ENCODE data around the gene KNDC1. TPM values are rescaled to one million over a fixed set of nuclear protein-coding genes. Genes with fewer than 3 reads are reported as not detected.
"Not testable (repeated sequence)": the region's sequence is repeated elsewhere in the genome, so short reads cannot be mapped to it uniquely, and the experiment has no call there.

The KNDC1 gene
- total RNA-seq, 2 donors from 2014 or later, result 0.28 to 1.2 TPM

DNA sequence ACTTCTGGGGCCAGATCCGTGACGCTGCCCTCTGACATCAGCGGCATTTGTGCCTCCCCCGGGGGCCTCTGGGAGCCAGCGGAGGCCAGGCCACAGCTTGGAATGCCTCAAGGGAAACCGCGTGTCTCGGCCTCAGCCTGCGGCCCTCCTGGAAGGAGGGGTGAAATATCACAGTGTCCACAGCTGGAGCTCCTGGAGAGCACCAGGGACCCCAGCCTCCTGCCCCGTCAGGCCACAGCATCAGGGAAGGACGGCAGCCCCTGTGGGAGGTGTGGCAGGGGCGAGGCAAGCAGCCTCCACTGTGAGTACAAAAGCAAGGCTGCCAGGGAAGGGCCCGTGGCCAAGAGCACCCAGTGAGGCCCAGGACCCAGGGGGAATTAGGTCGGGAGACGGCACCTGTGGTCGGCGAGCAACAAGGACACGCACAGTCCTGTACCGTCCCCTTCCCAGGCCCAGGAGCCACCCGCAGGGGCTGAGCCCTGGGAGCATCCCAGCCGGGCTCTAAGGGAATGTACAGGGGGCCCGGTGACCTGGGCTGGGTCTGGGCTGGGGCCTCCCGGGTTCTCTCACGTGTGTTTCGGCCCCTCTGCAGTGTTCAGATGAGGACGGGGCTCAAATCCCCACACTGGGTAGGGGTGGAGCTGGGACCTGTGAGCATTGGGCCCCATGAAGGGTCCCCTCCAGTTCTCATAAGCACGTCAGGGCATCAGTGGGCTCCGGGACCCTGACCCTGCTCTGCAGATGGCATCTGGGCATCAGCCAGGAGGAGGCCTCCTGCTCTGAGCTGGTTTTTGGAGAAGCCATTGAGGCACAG is 18.7 kb upstream of the KNDC1 start:
- Mint-ChIP-seq H3K4me1 (ENCODE audit: low read depth) (peaks cover 9% of the 10 kb centered on the region), H3K9me3 (no peaks in the 10 kb centered on the region), H3K27me3 (ENCODE audit: low read depth) (peaks cover 18% of the 10 kb centered on the region), H3K4me3 (no peak overlapping the region), H3K36me3 (ENCODE audit: insufficient read depth in 2 of 2) (no peaks in the 10 kb centered on the region), H3K27ac (no peak overlapping the region)
- DNase-seq (no peak), ATAC-seq (replicated peaks in 1 of 2) (no peak)

DNA sequence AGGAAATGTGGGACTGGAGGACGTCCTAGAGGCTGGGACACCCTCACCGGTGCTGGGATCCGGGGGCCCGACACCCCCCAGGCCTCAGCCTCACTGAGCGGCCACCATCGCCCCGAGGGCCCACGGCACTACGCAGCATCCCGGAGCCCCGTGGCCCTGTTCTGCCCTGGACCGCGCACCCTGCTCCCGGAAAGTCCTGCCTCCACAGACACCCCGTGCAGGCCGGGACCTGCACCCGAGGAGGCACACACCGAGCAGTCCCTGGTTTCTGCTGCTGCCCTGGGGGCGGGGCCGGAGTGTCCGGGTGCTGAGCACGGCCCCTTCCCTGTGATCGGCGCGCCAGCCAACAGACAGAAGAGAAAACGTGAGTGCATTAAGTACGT is 18.1 kb upstream of the KNDC1 start:
- H3K4me3 Mint-ChIP-seq, result no peak overlapping the region
- no peak for ATAC-seq (replicated peaks in 1 of 2)
- no peaks in the 10 kb centered on the region for H3K9me3 Mint-ChIP-seq
- H3K36me3 Mint-ChIP-seq (ENCODE audit: insufficient read depth in 2 of 2), result no peaks in the 10 kb centered on the region
- H3K4me1 Mint-ChIP-seq (ENCODE audit: low read depth), result peaks cover 9% of the 10 kb centered on the region
- H3K27ac Mint-ChIP-seq, result no peak overlapping the region
- H3K27me3 Mint-ChIP-seq (ENCODE audit: low read depth), result peaks cover 24% of the 10 kb centered on the region
- DNase-seq, result no peak

DNA sequence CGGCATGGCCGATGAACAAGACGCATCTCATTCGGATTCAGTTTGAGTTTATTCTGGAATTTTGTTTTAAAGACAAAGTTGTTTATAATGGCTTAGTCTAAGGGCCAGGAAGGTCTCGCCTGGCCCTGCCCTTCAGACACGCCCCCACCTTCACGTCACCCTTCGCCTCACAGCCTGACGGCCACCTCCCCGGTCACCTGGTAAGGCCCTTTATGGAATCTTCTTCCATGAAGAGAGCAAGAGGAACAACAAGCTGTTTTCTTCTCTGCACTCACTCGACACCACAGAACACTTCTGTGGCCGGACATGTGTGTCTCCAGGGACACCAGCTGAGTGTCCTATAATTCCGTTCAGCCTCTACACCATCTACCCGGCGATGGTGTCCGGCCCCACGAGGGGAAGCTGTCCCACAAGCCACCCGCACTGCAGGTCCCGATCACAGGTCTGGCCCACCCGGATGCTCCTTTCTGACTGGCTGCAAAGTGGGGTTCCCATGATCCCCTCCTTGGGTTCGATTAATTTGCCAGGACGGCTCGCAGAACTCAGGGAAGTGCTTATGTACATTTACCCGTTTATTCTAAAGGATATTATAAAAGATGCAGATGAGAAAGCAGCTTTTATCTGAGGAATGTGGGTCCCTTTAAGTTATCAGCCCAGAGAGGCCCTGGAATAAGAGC is 17.4 kb upstream of the KNDC1 start:
- peaks cover 3 to 4% of the 10 kb centered on the region in 2 donors for H3K9me3 Mint-ChIP-seq
- H3K4me1 Mint-ChIP-seq (ENCODE audit: low read depth), result peaks cover 9% of the 10 kb centered on the region
- ATAC-seq (replicated peaks in 1 of 2) (no peak), DNase-seq (no peak)
- H3K36me3 Mint-ChIP-seq (ENCODE audit: insufficient read depth in 2 of 2), result peaks cover 4% of the 10 kb centered on the region in 2 donors
- H3K4me3 Mint-ChIP-seq, result no peak overlapping the region
- H3K27ac Mint-ChIP-seq, result no peak overlapping the region
- H3K27me3 Mint-ChIP-seq (ENCODE audit: low read depth), result peaks cover 31% of the 10 kb centered on the region

DNA sequence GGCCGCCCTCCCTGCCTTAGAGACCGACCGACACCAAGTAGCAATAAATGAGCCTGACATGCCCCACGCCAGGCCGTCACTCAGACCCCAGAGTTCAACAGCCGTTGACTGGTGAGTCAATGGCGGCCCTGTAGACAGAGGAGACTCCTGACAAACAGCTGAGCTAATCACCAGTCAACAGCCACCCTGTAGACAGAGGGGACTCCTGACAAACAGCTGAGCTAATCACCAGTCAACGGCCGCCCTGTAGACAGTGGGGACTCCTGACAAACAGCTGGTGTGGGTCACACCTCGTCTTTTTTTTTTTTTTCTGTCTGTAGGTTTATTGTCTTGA is 16.9 kb upstream of the KNDC1 start:
- no peak for DNase-seq
- Mint-ChIP-seq H3K4me1 (ENCODE audit: low read depth) (peaks cover 9% of the 10 kb centered on the region), H3K4me3 (no peak overlapping the region), H3K36me3 (ENCODE audit: insufficient read depth in 2 of 2) (peaks cover 4 to 5% of the 10 kb centered on the region in 2 donors), H3K27ac (no peak overlapping the region), H3K9me3 (peaks cover 3 to 4% of the 10 kb centered on the region in 2 donors), H3K27me3 (ENCODE audit: low read depth) (peaks cover 36% of the 10 kb centered on the region)
- no peak for ATAC-seq (replicated peaks in 1 of 2)

DNA sequence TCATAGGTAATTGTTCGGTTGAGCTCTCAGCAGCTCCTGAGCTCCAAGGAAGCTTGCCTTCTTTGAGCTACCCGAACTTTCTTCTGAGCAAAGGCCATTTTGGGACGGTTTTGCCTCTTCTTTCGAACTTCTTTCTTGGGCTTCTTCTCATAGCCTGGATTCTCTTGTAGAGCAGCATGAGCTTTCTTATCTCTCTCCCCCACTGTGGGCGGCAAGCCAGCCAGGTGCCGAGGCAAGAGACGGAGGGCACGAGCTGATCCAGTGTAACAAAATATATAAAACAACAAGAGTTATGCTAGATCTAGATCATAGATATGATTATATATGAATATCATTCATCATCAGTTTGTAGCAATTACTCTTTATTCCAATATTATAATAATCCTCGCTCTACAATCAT is 16.5 kb upstream of the KNDC1 start:
- no peak for ATAC-seq (replicated peaks in 1 of 2)
- no peak for DNase-seq
- Mint-ChIP-seq H3K9me3 (peaks cover 3 to 4% of the 10 kb centered on the region in 2 donors), H3K4me1 (ENCODE audit: low read depth) (peaks cover 9% of the 10 kb centered on the region), H3K4me3 (peak overlapping the region in 1 of 2 donors; percentile 80), H3K27ac (peak overlapping the region; percentile 61), H3K36me3 (ENCODE audit: insufficient read depth in 2 of 2) (peaks cover 4 to 5% of the 10 kb centered on the region in 2 donors), H3K27me3 (ENCODE audit: low read depth) (peaks cover 40% of the 10 kb centered on the region)

DNA sequence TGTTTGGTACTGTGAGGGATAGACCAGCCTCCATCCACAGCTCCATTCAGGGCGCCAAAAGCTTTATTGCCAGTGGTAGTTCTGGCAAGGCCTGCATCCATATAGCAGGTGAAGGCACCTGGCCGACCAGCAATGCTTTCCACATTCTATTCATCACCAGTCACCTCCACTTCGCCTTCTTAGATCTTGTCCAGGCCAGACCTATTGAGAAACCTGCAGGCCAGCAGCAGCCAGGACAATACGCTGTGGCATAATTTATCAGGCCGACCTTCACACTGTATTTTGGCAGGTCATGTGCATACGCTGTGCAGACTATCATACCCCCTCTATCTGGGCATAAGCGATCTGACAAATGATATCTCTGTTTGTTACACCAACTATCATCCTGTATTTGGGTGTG is 15.2 kb upstream of the KNDC1 start:
- Mint-ChIP-seq H3K27ac (no peak overlapping the region), H3K27me3 (ENCODE audit: low read depth) (peaks cover 52% of the 10 kb centered on the region), H3K36me3 (ENCODE audit: insufficient read depth in 2 of 2) (peaks cover 4 to 5% of the 10 kb centered on the region in 2 donors), H3K4me1 (ENCODE audit: low read depth) (peaks cover 9% of the 10 kb centered on the region), H3K9me3 (peaks cover 3 to 6% of the 10 kb centered on the region in 2 donors), H3K4me3 (peak overlapping the region in 1 of 2 donors; percentile 48)
- ATAC-seq (replicated peaks in 1 of 2) (no peak), DNase-seq (no peak)

DNA sequence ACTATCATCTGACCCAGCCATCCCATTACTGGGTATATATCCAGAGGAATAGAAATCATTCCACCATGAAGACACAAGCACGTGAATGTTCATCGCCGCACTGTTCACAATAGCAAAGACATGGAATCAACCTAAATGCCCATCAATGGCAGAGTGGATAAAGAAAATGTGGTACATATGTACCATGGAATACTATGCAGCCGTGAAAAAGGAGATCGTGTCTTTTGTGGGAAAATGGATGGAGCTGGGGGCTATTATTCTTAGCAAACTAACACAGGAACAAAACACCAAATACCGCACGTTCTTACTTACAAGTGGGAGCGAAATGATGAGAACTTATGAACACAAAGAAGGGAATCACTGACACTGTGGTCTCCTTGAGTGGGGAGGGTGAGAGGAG is 9.8 kb upstream of the KNDC1 start:
- no peak overlapping the region for H3K27ac Mint-ChIP-seq
- no peaks in the 10 kb centered on the region for H3K4me1 Mint-ChIP-seq (ENCODE audit: low read depth)
- no peak for DNase-seq
- ATAC-seq (replicated peaks in 1 of 2), result no peak
- peaks cover 6 to 9% of the 10 kb centered on the region in 2 donors for H3K9me3 Mint-ChIP-seq
- H3K4me3 Mint-ChIP-seq, result no peak overlapping the region
- peaks cover 64% of the 10 kb centered on the region for H3K27me3 Mint-ChIP-seq (ENCODE audit: low read depth)
- H3K36me3 Mint-ChIP-seq (ENCODE audit: insufficient read depth in 2 of 2), result peaks cover 4 to 5% of the 10 kb centered on the region in 2 donors

DNA sequence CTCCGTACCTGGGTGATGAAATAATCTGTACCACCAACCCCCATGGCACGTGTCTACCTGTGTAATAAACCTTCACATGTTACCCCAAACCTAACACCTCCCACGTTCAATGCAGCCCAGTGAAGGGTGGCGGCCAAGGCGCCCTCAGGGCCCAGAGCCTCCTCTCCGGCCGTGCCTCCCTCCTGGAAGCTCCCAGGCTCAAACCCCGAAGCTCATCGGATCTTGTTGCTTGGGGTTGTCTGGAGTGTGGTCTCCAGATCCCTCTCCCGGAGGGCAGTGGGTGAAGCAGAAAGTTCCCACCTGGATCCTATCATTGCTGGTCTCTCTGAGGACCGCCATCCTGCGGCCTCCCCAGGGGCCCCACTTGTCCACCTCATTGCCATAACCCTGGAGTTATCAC is 9.4 kb upstream of the KNDC1 start:
- H3K4me1 Mint-ChIP-seq (ENCODE audit: low read depth), result no peaks in the 10 kb centered on the region
- H3K9me3 Mint-ChIP-seq, result peaks cover 7 to 9% of the 10 kb centered on the region in 2 donors
- peaks cover 4 to 5% of the 10 kb centered on the region in 2 donors for H3K36me3 Mint-ChIP-seq (ENCODE audit: insufficient read depth in 2 of 2)
- H3K4me3 Mint-ChIP-seq, result no peak overlapping the region
- ATAC-seq (replicated peaks in 1 of 2) (no peak), DNase-seq (no peak)
- H3K27ac Mint-ChIP-seq, result no peak overlapping the region
- H3K27me3 Mint-ChIP-seq (ENCODE audit: low read depth), result peaks cover 61% of the 10 kb centered on the region

DNA sequence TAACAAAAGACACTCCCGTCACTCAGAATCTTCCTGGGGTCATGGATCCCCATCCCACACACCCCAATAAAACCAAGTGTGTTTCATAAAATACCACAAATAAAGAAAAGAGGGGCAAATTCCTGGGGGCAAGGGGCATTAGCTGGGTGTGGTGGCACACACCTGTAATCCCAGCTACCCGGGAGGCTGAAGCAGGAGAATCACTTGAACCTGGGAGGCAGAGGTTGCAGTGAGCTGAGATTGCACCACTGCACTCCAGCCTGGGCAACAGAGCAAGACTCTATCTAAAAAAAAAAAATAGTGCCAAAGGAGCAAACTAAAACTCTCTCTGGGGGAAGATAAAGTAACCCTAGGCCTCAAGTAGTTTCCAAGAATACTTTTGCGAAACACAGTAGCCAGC is 8.9 kb upstream of the KNDC1 start:
- not testable (repeated sequence) for H3K36me3 Mint-ChIP-seq (ENCODE audit: insufficient read depth in 2 of 2); ATAC-seq (replicated peaks in 1 of 2); DNase-seq; H3K4me1 Mint-ChIP-seq (ENCODE audit: low read depth); H3K27ac Mint-ChIP-seq; H3K4me3 Mint-ChIP-seq; H3K9me3 Mint-ChIP-seq
- peaks cover 59% of the 10 kb centered on the region for H3K27me3 Mint-ChIP-seq (ENCODE audit: low read depth)

DNA sequence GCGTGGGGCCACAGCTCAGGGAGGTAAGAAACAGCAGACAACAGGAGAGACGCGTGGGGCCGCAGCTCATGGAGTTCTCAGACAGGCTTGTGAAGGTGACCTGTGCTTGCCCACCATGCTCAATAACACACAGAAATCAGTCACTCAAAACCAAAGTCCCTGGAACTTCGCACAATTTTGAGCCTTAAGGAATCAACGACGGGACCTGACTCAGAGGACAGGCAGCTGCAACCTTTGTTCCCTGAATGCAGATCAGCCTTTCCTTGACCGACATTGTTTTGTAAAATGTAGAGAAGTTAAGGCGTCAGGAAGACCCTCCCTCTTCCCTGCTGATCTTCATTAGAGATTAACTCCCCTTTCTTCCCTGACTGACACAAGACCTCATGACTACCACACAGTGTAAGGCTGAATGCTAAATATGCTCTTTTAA is 8.5 kb upstream of the KNDC1 start:
- Mint-ChIP-seq H3K27me3 (ENCODE audit: low read depth) (peaks cover 54% of the 10 kb centered on the region), H3K9me3 (peaks cover 7 to 9% of the 10 kb centered on the region in 2 donors), H3K4me1 (ENCODE audit: low read depth) (no peaks in the 10 kb centered on the region), H3K36me3 (ENCODE audit: insufficient read depth in 2 of 2) (peaks cover 4 to 5% of the 10 kb centered on the region in 2 donors), H3K4me3 (no peak overlapping the region), H3K27ac (no peak overlapping the region)
- DNase-seq (no peak), ATAC-seq (replicated peaks in 1 of 2) (no peak)

DNA sequence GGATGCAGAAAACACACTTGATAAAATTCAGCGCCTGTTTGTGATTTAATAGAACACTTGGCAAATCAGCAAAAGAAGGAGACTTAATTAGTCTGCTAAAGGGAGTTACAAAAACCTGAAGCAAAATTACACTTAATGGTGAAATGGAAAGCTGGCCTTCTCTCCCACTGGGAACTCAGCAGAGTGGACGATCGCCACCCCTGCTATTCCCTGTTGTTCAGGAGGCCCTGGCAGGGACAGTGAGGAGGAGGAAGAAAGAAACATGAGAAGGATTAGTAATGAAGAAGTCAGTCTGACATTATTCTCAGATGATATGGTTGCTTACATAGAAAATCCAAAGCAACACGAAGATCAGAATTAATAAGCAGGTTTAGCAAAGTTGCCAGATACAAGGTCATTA is 5.6 kb upstream of the KNDC1 start:
- Mint-ChIP-seq H3K4me3 (no peak overlapping the region), H3K27me3 (ENCODE audit: low read depth) (peaks cover 26% of the 10 kb centered on the region), H3K27ac (no peak overlapping the region), H3K9me3 (peaks cover 2 to 4% of the 10 kb centered on the region in 2 donors), H3K36me3 (ENCODE audit: insufficient read depth in 2 of 2) (no peaks in the 10 kb centered on the region), H3K4me1 (ENCODE audit: low read depth) (no peaks in the 10 kb centered on the region)
- DNase-seq, result no peak
- no peak for ATAC-seq (replicated peaks in 1 of 2)

DNA sequence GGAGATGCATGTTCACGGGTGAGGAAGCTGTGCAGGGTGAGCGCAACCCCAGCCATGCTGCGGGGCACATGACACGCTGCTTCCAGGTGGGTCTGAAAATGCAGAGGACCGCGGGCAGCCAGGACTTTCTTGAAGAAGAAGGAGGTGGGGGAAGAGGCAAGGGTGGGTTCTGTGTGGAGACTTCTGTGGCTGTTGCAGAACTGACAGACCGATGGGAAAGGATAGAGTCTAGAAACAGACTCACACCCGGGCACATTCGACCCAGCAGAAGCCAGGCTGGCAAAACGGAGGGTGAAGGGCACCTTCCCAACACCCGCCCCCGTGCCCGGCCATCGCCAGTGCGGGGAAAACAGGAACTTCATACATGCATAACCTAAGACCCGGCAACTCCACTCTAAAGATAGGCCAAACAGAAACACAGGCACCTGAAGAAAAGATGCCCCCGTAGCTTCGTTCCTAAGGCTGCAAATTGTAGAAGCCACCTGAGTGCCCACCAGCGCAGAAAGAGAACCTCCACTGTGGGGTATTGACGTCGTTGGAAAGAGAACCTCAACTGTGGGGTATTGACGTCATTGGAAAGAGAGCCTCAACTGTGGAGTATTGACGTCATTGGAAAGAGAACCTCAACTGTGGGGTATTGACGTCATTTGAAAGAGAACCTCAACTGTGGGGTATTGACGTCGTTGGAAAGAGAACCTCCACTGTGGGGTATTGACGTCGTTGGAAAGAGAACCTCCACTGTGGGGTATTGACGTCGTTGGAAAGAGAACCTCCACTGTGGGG is 4.8 kb upstream of the KNDC1 start:
- Mint-ChIP-seq H3K36me3 (ENCODE audit: insufficient read depth in 2 of 2) (no peaks in the 10 kb centered on the region), H3K4me1 (ENCODE audit: low read depth) (no peaks in the 10 kb centered on the region), H3K9me3 (peaks cover 0 to 2% of the 10 kb centered on the region in 2 donors), H3K27ac (no peak overlapping the region), H3K27me3 (ENCODE audit: low read depth) (peaks cover 18% of the 10 kb centered on the region), H3K4me3 (no peak overlapping the region)
- no peak for DNase-seq
- ATAC-seq (replicated peaks in 1 of 2), result no peak

All from activated T-cell treated with anti-CD3 and anti-CD28 coated beads, Interleukin-2, amount 50 U/mL, for 72 hours (primary cell).